HG03378 (cell line): Measurements from ENCODE around the gene STK11IP.
"Not testable (repeated sequence)": the region's sequence is repeated elsewhere in the genome, so short reads cannot be mapped to it uniquely, and the experiment has no call there.

Experiments
- ATAC-seq: cut with Tn5 transposase; IDR thresholded peaks from one replicate; pipeline ENCODE4 v1.9.1; 2021; ENCODE audit warnings: mild to moderate bottlenecking, moderate library complexity; ENCODE audit not compliant: unreplicated experiment

Gene STK11IP

GRCh38 chr2:219644801-219645480 lies 47.3 kb downstream of the STK11IP start:
- no peak for ATAC-seq

- ATAC-seq, result no peak
Observed at GRCh38 chr2:219645631-219646527, 48.2 kb downstream of the STK11IP start.

DNA sequence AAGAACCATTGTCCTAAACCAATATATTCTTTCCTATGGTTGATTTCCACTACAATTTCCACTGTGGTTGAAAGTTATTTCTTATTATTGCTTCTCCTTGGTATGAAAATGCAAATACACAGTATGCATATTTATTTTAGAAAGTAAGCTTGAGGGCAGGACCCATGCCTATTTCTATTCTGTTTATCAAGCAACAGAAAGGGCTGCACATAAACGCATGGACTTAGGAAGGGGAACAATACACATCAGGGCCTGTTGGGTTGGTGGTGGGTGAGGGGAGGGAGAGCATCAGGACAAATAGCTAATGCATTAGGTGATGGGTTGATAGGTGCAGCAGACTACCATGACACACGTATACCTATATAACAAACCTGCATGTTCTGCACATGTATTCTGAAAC lies 50.5 kb downstream of the STK11IP start:
- no peak for ATAC-seq

- ATAC-seq, result no peak
Observed at GRCh38 chr2:219648963-219649362, 51.3 kb downstream of the STK11IP start.

- no peak for ATAC-seq
Observed at GRCh38 chr2:219650426-219651248, 53.0 kb downstream of the STK11IP start.

DNA sequence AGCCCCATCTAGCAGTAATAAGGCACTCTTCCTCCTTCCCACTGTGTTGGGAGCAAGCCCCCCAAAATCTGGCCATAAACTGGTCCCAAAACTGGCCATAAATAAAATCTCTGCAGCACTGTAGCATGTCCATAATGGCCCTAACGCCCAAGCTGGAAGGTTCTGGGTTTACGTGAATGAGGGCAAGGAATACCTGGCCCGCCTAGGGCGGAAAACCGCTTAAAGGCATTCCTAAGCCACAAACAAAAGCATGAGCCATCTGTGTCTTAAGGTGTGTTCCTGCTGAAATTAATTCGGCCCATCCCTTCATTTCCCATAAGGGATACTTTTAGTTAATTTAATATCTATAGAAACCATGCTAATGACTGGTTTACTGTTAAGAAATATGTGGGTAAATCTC lies 54.0 kb downstream of the STK11IP start:
- not testable (repeated sequence) for ATAC-seq

GRCh38 chr2:219656526-219656925 lies 58.9 kb downstream of the STK11IP start:
- ATAC-seq, result no peak

GRCh38 chr2:219658196-219658846 lies 60.7 kb downstream of the STK11IP start:
- ATAC-seq, result no peak

- ATAC-seq, result no peak
Observed at GRCh38 chr2:219658874-219659273, 61.2 kb downstream of the STK11IP start.

DNA sequence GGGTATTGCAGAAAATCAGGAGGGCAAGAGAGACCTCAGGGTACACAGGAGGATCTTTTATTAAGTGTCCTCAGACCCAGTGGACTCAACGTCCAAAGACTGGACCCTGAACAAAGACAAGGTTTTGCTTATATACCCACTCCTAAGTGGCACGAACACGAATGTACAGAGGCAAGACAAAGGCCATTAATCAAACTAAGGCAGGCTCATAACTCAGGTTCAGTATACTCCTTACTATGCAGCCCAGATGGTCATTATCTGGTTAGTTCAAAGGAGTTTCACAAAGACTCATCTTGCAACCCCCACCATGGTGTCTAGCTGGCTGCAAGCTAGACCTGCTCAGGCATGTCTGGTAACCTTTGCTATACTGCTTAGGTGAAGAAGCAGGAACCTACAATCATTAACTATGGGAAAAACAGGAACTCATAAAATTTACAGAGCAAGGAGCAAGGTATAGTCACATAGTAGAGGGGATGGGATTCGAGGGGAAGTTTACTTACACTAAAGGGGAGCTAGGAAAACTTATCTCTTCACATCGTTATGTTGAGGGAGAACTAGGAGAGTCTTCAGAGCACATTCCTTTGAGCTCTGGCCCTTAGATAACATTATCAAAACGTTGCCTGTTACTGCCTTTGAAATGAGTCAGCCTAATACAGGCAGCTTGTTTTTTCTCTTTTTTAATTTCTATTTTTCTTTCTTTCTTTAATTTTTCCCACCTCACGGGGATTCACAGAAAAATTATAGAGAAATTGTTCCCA lies 63.7 kb downstream of the STK11IP start:
- ATAC-seq, result peak; percentile 96

DNA sequence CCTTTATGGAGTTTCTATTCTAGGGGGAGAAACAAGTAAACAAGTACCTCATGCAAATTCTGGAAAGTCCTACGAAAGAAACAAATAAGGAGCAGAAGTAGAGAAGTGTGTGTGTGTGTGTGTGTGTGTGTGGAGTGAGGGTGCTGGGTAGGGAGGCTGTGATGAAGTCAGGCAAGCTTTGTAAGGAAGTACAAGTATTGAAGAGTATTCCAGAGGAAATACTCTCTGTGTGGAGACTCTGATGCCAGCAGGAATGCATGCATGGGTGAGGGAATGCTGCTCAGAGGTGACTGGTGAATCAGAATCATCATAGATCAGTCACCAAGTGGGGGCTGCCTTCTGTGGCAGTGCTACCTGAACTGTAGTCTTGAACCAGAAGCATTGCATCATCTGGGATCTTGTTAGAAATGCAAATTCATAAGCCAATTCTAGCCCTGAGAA lies 64.3 kb downstream of the STK11IP start:
- ATAC-seq, result no peak

GRCh38 chr2:219662566-219662965 lies 64.9 kb downstream of the STK11IP start:
- no peak for ATAC-seq

DNA sequence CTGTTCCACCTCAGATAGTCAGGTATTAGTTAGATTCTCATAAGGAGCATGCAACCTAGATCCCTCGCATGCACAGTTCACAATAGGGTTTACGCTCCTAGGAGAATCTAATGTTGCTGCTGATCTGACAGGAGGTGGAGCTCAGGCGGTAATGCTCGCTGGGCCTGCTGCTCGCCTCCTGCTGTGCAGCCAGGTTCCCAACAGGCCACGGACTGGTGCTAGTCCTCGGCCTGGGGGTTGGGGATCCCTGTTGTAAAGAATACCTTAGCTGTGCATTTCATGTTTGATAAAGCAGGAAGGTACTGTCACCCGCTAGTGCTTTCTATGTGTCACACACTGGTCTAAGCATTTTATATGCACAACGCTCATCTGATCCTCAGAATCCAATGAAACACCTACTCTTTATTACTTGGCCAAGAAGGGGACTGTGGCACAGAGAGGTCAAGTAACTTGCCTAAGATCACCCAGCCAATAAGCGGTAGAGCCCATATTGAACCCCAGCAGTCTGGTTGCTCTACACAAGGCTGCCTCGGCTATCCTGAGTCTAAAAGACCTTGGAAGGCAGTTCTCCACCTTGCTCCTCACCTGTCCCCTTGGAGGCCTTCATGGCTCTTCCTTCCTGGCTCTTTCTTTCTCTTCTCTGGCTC lies 65.6 kb downstream of the STK11IP start:
- no peak for ATAC-seq

DNA sequence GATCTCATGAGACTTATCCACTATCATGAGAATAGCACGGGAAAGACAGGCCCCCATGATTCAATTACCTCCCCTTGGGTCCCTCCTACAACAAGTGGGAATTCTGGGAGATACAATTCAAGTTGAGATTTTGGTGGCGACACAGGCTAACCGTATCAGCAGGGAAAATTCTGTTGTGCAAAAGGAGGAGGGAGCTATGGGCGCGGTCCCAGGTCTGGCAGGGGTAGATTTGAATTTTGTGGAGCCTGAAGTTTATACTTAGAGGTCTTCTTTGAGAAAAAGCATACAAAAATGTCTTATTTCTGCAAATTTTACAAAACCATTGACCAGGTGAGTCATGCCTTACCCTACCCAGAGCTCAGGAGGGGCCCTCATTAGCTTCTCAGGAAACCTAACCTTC lies 66.4 kb downstream of the STK11IP start:
- ATAC-seq, result no peak

- no peak for ATAC-seq
Observed at GRCh38 chr2:219664944-219665343, 67.3 kb downstream of the STK11IP start.

- ATAC-seq, result no peak
Observed at GRCh38 chr2:219665926-219666325, 68.3 kb downstream of the STK11IP start.
